OCI-LY1 (cell line): Measurements from ENCODE around the gene C6orf163.

Experiments
- EZH2 ChIP-seq: fragments of 200-600 bp; sonication (generic), shearing (Covaris generic); IDR thresholded peaks from 2 replicates; pipeline ENCODE4 v1.8.0; 2017; ENCODE audit warnings: borderline replicate concordance, mixed run types, mild to moderate bottlenecking, antibody characterized with exemption, low read length, moderate library complexity, mixed read lengths
- TF ChIP-seq, protein P1 (sequence below): fragments of 200-600 bp; sonication (generic), shearing (Covaris generic); IDR thresholded peaks from 2 replicates; pipeline ENCODE4 v1.5.1; 2017; ENCODE audit warnings: mild to moderate bottlenecking, antibody characterized with exemption, low read length, moderate library complexity, mixed read lengths

- TF ChIP-seq, protein P1, sequence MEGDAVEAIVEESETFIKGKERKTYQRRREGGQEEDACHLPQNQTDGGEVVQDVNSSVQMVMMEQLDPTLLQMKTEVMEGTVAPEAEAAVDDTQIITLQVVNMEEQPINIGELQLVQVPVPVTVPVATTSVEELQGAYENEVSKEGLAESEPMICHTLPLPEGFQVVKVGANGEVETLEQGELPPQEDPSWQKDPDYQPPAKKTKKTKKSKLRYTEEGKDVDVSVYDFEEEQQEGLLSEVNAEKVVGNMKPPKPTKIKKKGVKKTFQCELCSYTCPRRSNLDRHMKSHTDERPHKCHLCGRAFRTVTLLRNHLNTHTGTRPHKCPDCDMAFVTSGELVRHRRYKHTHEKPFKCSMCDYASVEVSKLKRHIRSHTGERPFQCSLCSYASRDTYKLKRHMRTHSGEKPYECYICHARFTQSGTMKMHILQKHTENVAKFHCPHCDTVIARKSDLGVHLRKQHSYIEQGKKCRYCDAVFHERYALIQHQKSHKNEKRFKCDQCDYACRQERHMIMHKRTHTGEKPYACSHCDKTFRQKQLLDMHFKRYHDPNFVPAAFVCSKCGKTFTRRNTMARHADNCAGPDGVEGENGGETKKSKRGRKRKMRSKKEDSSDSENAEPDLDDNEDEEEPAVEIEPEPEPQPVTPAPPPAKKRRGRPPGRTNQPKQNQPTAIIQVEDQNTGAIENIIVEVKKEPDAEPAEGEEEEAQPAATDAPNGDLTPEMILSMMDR, result no peak
- TF ChIP-seq EZH2, result no peak
Observed at GRCh38 chr6:87346700-87347099, 2.1 kb downstream of the C6orf163 start.
